ENCODE data around the gene MYBPH.

MYBPH gene

GRCh38 chr1:203175237-203175826 lies at the start of gene MYBPH:
TSS of gene MYBPH (minus strand) at chr1:203175826. CDS start at chr1:203175755, 71 bp downstream.
- peaks cover 4% of the 10 kb centered on the region for H3K27me3 Mint-ChIP-seq
- no peak within 1 kb of the TSS for H3K27ac Mint-ChIP-seq
- H3K4me3 Mint-ChIP-seq, result no peak within 1 kb of the TSS
- H3K9me3 Mint-ChIP-seq, result no peaks in the 10 kb centered on the region
- no peaks in the 10 kb centered on the region for H3K36me3 Mint-ChIP-seq (ENCODE audit: low read depth)
- no peaks in the 10 kb centered on the region for H3K4me1 Mint-ChIP-seq (ENCODE audit: low read depth)
- no peak for DNase-seq

GRCh38 chr1:203225071-203225470 lies 49.4 kb upstream of the MYBPH start:
- H3K36me3 Mint-ChIP-seq (ENCODE audit: low read depth), result no peaks in the 10 kb centered on the region
- peaks cover 4% of the 10 kb centered on the region for H3K27me3 Mint-ChIP-seq
- no peaks in the 10 kb centered on the region for H3K4me1 Mint-ChIP-seq (ENCODE audit: low read depth)
- H3K9me3 Mint-ChIP-seq, result no peaks in the 10 kb centered on the region
- no peak overlapping the region for H3K27ac Mint-ChIP-seq
- DNase-seq, result no peak
- H3K4me3 Mint-ChIP-seq, result no peak overlapping the region

GRCh38 chr1:203223012-203223775 lies 47.6 kb upstream of the MYBPH start:
- Mint-ChIP-seq H3K4me1 (ENCODE audit: low read depth) (no peaks in the 10 kb centered on the region), H3K9me3 (no peaks in the 10 kb centered on the region), H3K27ac (no peak overlapping the region), H3K36me3 (ENCODE audit: low read depth) (no peaks in the 10 kb centered on the region), H3K27me3 (no peaks in the 10 kb centered on the region), H3K4me3 (no peak overlapping the region)
- no peak for DNase-seq

GRCh38 chr1:203219934-203220333 lies 44.3 kb upstream of the MYBPH start:
- Mint-ChIP-seq H3K36me3 (ENCODE audit: low read depth) (no peaks in the 10 kb centered on the region), H3K4me3 (no peak overlapping the region), H3K9me3 (no peaks in the 10 kb centered on the region), H3K27me3 (peaks cover 13% of the 10 kb centered on the region), H3K4me1 (ENCODE audit: low read depth) (no peaks in the 10 kb centered on the region), H3K27ac (no peak overlapping the region)
- DNase-seq, result no peak

- Mint-ChIP-seq H3K27me3 (peaks cover 13% of the 10 kb centered on the region), H3K27ac (no peak overlapping the region), H3K9me3 (no peaks in the 10 kb centered on the region), H3K4me3 (no peak overlapping the region), H3K36me3 (ENCODE audit: low read depth) (no peaks in the 10 kb centered on the region), H3K4me1 (ENCODE audit: low read depth) (no peaks in the 10 kb centered on the region)
- DNase-seq, result no peak
Measured at GRCh38 chr1:203219171-203219570, 43.5 kb upstream of the MYBPH start.

- Mint-ChIP-seq H3K27ac (no peak overlapping the region), H3K9me3 (no peaks in the 10 kb centered on the region), H3K4me3 (no peak overlapping the region), H3K27me3 (peaks cover 13% of the 10 kb centered on the region), H3K4me1 (ENCODE audit: low read depth) (no peaks in the 10 kb centered on the region), H3K36me3 (ENCODE audit: low read depth) (no peaks in the 10 kb centered on the region)
- DNase-seq, result no peak
Measured at GRCh38 chr1:203217668-203218067, 42.0 kb upstream of the MYBPH start.

GRCh38 chr1:203217139-203217655 lies 41.6 kb upstream of the MYBPH start:
- H3K9me3 Mint-ChIP-seq, result no peaks in the 10 kb centered on the region
- no peak for DNase-seq
- H3K4me1 Mint-ChIP-seq (ENCODE audit: low read depth), result no peaks in the 10 kb centered on the region
- no peak overlapping the region for H3K27ac Mint-ChIP-seq
- H3K36me3 Mint-ChIP-seq (ENCODE audit: low read depth), result no peaks in the 10 kb centered on the region
- H3K4me3 Mint-ChIP-seq, result no peak overlapping the region
- peaks cover 13% of the 10 kb centered on the region for H3K27me3 Mint-ChIP-seq

GRCh38 chr1:203216274-203217138 lies 40.9 kb upstream of the MYBPH start:
- H3K36me3 Mint-ChIP-seq (ENCODE audit: low read depth), result no peaks in the 10 kb centered on the region
- peaks cover 13% of the 10 kb centered on the region for H3K27me3 Mint-ChIP-seq
- DNase-seq, result peak; percentile 62
- H3K9me3 Mint-ChIP-seq, result no peaks in the 10 kb centered on the region
- H3K4me3 Mint-ChIP-seq, result no peak overlapping the region
- no peaks in the 10 kb centered on the region for H3K4me1 Mint-ChIP-seq (ENCODE audit: low read depth)
- no peak overlapping the region for H3K27ac Mint-ChIP-seq

- H3K4me3 Mint-ChIP-seq, result no peak overlapping the region
- no peak overlapping the region for H3K27ac Mint-ChIP-seq
- no peak for DNase-seq
- no peaks in the 10 kb centered on the region for H3K36me3 Mint-ChIP-seq (ENCODE audit: low read depth)
- peaks cover 13% of the 10 kb centered on the region for H3K27me3 Mint-ChIP-seq
- no peaks in the 10 kb centered on the region for H3K4me1 Mint-ChIP-seq (ENCODE audit: low read depth)
- no peaks in the 10 kb centered on the region for H3K9me3 Mint-ChIP-seq
Measured at GRCh38 chr1:203215573-203215972, 39.9 kb upstream of the MYBPH start.

GRCh38 chr1:203214871-203215270 lies 39.2 kb upstream of the MYBPH start:
- DNase-seq, result no peak
- Mint-ChIP-seq H3K4me3 (no peak overlapping the region), H3K36me3 (ENCODE audit: low read depth) (no peaks in the 10 kb centered on the region), H3K4me1 (ENCODE audit: low read depth) (no peaks in the 10 kb centered on the region), H3K27me3 (peaks cover 13% of the 10 kb centered on the region), H3K27ac (no peak overlapping the region), H3K9me3 (no peaks in the 10 kb centered on the region)

GRCh38 chr1:203213126-203213525 lies 37.5 kb upstream of the MYBPH start:
- Mint-ChIP-seq H3K27me3 (peaks cover 13% of the 10 kb centered on the region), H3K4me3 (no peak overlapping the region), H3K9me3 (no peaks in the 10 kb centered on the region), H3K36me3 (ENCODE audit: low read depth) (no peaks in the 10 kb centered on the region), H3K27ac (no peak overlapping the region), H3K4me1 (ENCODE audit: low read depth) (no peaks in the 10 kb centered on the region)
- no peak for DNase-seq

- Mint-ChIP-seq H3K9me3 (no peaks in the 10 kb centered on the region), H3K36me3 (ENCODE audit: low read depth) (no peaks in the 10 kb centered on the region), H3K4me3 (no peak overlapping the region), H3K27me3 (peaks cover 10% of the 10 kb centered on the region), H3K4me1 (ENCODE audit: low read depth) (no peaks in the 10 kb centered on the region), H3K27ac (no peak overlapping the region)
- DNase-seq, result no peak
Measured at GRCh38 chr1:203211812-203212211, 36.2 kb upstream of the MYBPH start.

- Mint-ChIP-seq H3K4me3 (no peak overlapping the region), H3K27ac (no peak overlapping the region), H3K36me3 (ENCODE audit: low read depth) (no peaks in the 10 kb centered on the region), H3K4me1 (ENCODE audit: low read depth) (no peaks in the 10 kb centered on the region), H3K27me3 (peaks cover 4% of the 10 kb centered on the region), H3K9me3 (no peaks in the 10 kb centered on the region)
- no peak for DNase-seq
Measured at GRCh38 chr1:203210988-203211387, 35.4 kb upstream of the MYBPH start.

- H3K4me1 Mint-ChIP-seq (ENCODE audit: low read depth), result no peaks in the 10 kb centered on the region
- H3K36me3 Mint-ChIP-seq (ENCODE audit: low read depth), result no peaks in the 10 kb centered on the region
- H3K9me3 Mint-ChIP-seq, result no peaks in the 10 kb centered on the region
- DNase-seq, result no peak
- H3K27me3 Mint-ChIP-seq, result peaks cover 3% of the 10 kb centered on the region
- no peak overlapping the region for H3K4me3 Mint-ChIP-seq
- H3K27ac Mint-ChIP-seq, result no peak overlapping the region
Measured at GRCh38 chr1:203210350-203210749, 34.7 kb upstream of the MYBPH start.

Measured in activated T-cell treated with anti-CD3 and anti-CD28 coated beads, Interleukin-2, amount 50 U/mL, for 24 hours (primary cell).